Left colon (tissue), 2 donors: ENCODE data around the gene PCYT2. TPM values are rescaled to one million over a fixed set of nuclear protein-coding genes. Genes with fewer than 3 reads are reported as not detected.

ENCODE experiments used
- ATAC-seq: fragments of 200-7000 bp; cut with Tn5 transposase; one replicate; pipeline ENCODE4 v1.9.1; 2020; ENCODE audit warnings: mild to moderate bottlenecking, moderate library complexity
- DNase-seq, 2 donors: peaks; one replicate each; pipeline ENCODE4 v3.0.0-alpha.2; 2020
- intact Hi-C, 2 donors: fragments of 100-400 bp; cut with DNase I in 1 of 2; cut with micrococcal nuclease in 1 of 2; formaldehyde crosslinking; loops; one replicate each; pipeline versions ENCODE4 v1.11.2 to v1.14.0; 2022; cut with DNase I, micrococcal nuclease
- total RNA-seq, 2 donors: library from RNA; stranded (reverse); fragmentation: NEBNext Ultra II Directional; extraction: Animal tissue kit (Norgen Biotek cat#: 25700); gene quantifications; one replicate each; pipeline ENCODE4 v1.2.1, GENCODE V29; 2021
- donor health status: DM: no; HTN: no; CAD: no.
- donor health status: DM: yes; HTN: yes; CAD: no.

PCYT2 gene
- total RNA-seq, 2 donors from 2014 or later = 49.9 to 68.9 TPM

GRCh38 chr17:81888988-81889595 lies 22.1 kb downstream of the PCYT2 start:
- ATAC-seq = no peak
- intact Hi-C loops = no loop called here
- DNase-seq = no peak

- no peak for DNase-seq
- no peak for ATAC-seq
- intact Hi-C loops = no loop called here
These were observed 22.9 kb downstream of the PCYT2 start for GRCh38 chr17:81888105-81888987.

GRCh38 chr17:81885869-81886548 lies 25.2 kb downstream of the PCYT2 start:
- DNase-seq (no peak), ATAC-seq (peak; percentile 10)
- intact Hi-C loops = no loop called here

GRCh38 chr17:81885454-81885853 lies 25.7 kb downstream of the PCYT2 start:
- ATAC-seq (no peak), DNase-seq (no peak)
- intact Hi-C loops = no loop called here

GRCh38 chr17:81884968-81885367 lies 26.2 kb downstream of the PCYT2 start:
- intact Hi-C loops = no loop called here
- DNase-seq = no peak
- ATAC-seq = no peak

- peak; percentile 16 for ATAC-seq
- DNase-seq = no peak
- intact Hi-C loops = no loop called here
These were observed 26.7 kb downstream of the PCYT2 start for GRCh38 chr17:81884520-81884919.

GRCh38 chr17:81879121-81879520 lies 32.1 kb downstream of the PCYT2 start:
- DNase-seq = no peak
- intact Hi-C loops = no loop called here
- ATAC-seq = peak; percentile 26

- DNase-seq (no peak), ATAC-seq (no peak)
- intact Hi-C loops = no loop called here
These were observed 32.9 kb downstream of the PCYT2 start for GRCh38 chr17:81878294-81878693.

GRCh38 chr17:81877569-81877968 lies 33.6 kb downstream of the PCYT2 start:
- no peak for DNase-seq
- intact Hi-C loops = no loop called here
- ATAC-seq = no peak

- ATAC-seq = peak; percentile 30
- DNase-seq = peak; percentile 94 to 97
- intact Hi-C loops = no loop called here
These were observed 39.6 kb downstream of the PCYT2 start for GRCh38 chr17:81871387-81872230.

- intact Hi-C loops = no loop called here
- ATAC-seq = peak; percentile 53
- DNase-seq = no peak
These were observed 40.2 kb downstream of the PCYT2 start, which contains the start of gene ARHGDIA for GRCh38 chr17:81870981-81871386. Gene ARHGDIA, minus strand, starts transcription at chr17:81871337. Its CDS starts 1,407 bp downstream, at chr17:81869930.

- ATAC-seq (peak; percentile 22), DNase-seq (peak; percentile 49 to 67)
- intact Hi-C loops = no loop called here
These were observed 40.8 kb downstream of the PCYT2 start for GRCh38 chr17:81870131-81870980.

- ATAC-seq = no peak
- peak in 1 of 2 donors; percentile 51 for DNase-seq
- intact Hi-C loops = no loop called here
These were observed 41.7 kb downstream of the PCYT2 start for GRCh38 chr17:81869221-81870130.

GRCh38 chr17:81868674-81869220 lies 42.5 kb downstream of the PCYT2 start:
- ATAC-seq (no peak), DNase-seq (peak in 1 of 2 donors; percentile 48)
- intact Hi-C loops = no loop called here

- peak in 1 of 2 donors; percentile 31 for DNase-seq
- ATAC-seq = no peak
- intact Hi-C loops = no loop called here
These were observed 43.1 kb downstream of the PCYT2 start for GRCh38 chr17:81867991-81868673.
